IPS-18a (cell line): Measurements from ENCODE around the gene BCAS1.

ENCODE experiments used
- H3K27ac ChIP-seq: one replicate; pipeline ENCODE4 v1.5.1; 2013; ENCODE audit warnings: low read length
- H3K27me3 ChIP-seq: one replicate; pipeline ENCODE4 v1.6.1; 2013; ENCODE audit warnings: mild to moderate bottlenecking, low read length; ENCODE audit not compliant: control insufficient read depth, insufficient read depth
- H3K36me3 ChIP-seq: one replicate; pipeline ENCODE4 v1.6.1; 2013; ENCODE audit warnings: low read depth, low read length; ENCODE audit not compliant: control insufficient read depth
- H3K4me1 ChIP-seq: one replicate; pipeline ENCODE4 v1.6.1; 2013; ENCODE audit warnings: low read depth, low read length; ENCODE audit not compliant: control insufficient read depth
- H3K4me3 ChIP-seq: one replicate; pipeline ENCODE4 v1.5.1; 2013; ENCODE audit warnings: low read length
- H3K9ac ChIP-seq: one replicate; pipeline ENCODE4 v1.6.1; 2013; ENCODE audit warnings: mild to moderate bottlenecking, low read length, moderate library complexity
- H3K9me3 ChIP-seq: one replicate; pipeline ENCODE4 v1.6.1; 2013; ENCODE audit warnings: low read depth, low read length; ENCODE audit not compliant: control insufficient read depth

The BCAS1 gene

DNA sequence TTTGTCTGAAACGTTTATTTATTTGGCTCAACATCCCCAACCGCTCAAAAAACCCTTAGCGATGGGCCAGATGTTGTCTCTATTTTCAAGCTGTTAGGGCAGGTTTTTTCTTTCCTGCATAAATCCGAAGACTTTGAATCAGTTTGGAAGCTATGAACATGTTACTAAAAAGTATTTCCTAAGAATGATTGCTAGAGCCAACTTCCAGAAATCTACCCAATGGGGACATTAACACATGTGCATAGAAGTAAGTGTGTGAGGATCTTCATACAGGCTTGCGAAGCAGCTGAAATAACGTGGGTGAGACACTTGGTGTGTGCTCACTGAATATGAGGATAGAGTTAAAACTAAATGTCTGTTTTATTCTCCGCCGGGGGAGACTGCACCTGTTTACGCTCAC lies 106.8 kb downstream of the BCAS1 start:
- H3K27me3 ChIP-seq, result no peaks in the 10 kb centered on the region
- H3K9me3 ChIP-seq, result no peaks in the 10 kb centered on the region
- H3K4me3 ChIP-seq, result no peak overlapping the region
- H3K36me3 ChIP-seq, result no peaks in the 10 kb centered on the region
- no peaks in the 10 kb centered on the region for H3K4me1 ChIP-seq
- H3K27ac ChIP-seq, result no peak overlapping the region
- H3K9ac ChIP-seq, result no peak overlapping the region

DNA sequence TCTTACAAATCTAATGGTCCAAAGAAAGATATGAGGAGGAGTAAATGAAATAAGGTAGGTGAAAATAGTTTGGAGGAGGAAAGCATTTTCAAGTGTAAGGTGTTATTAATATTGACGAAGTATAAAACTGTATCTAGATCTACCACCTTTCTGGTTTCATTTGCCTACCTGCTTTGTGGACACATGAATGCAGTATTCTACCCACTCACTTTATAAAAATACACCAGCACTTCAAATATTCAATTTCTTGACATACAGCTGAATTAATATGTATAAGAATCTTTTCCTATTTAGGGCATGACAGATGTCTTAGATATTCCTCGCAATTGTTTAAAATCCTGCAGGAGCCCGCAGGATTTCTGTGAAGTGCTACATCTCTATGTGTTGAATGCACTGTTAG lies 108.0 kb downstream of the BCAS1 start:
- H3K9me3 ChIP-seq, result no peaks in the 10 kb centered on the region
- H3K4me1 ChIP-seq, result peaks cover 4% of the 10 kb centered on the region
- H3K27ac ChIP-seq, result no peak overlapping the region
- no peak overlapping the region for H3K4me3 ChIP-seq
- H3K27me3 ChIP-seq, result no peaks in the 10 kb centered on the region
- H3K36me3 ChIP-seq, result no peaks in the 10 kb centered on the region
- H3K9ac ChIP-seq, result no peak overlapping the region

- Histone ChIP-seq H3K36me3 (no peaks in the 10 kb centered on the region), H3K4me3 (no peak overlapping the region), H3K9me3 (no peaks in the 10 kb centered on the region), H3K4me1 (peaks cover 4% of the 10 kb centered on the region), H3K9ac (no peak overlapping the region), H3K27me3 (no peaks in the 10 kb centered on the region), H3K27ac (no peak overlapping the region)
Observed at GRCh38 chr20:53961527-53961926, 108.9 kb downstream of the BCAS1 start.

- Histone ChIP-seq H3K27me3 (no peaks in the 10 kb centered on the region), H3K27ac (no peak overlapping the region), H3K9ac (no peak overlapping the region), H3K4me3 (no peak overlapping the region), H3K4me1 (peaks cover 4% of the 10 kb centered on the region), H3K9me3 (no peaks in the 10 kb centered on the region), H3K36me3 (no peaks in the 10 kb centered on the region)
Observed at GRCh38 chr20:53960579-53961272, 109.7 kb downstream of the BCAS1 start.

- H3K36me3 ChIP-seq, result no peaks in the 10 kb centered on the region
- H3K9me3 ChIP-seq, result no peaks in the 10 kb centered on the region
- peaks cover 4% of the 10 kb centered on the region for H3K4me1 ChIP-seq
- no peaks in the 10 kb centered on the region for H3K27me3 ChIP-seq
- no peak overlapping the region for H3K27ac ChIP-seq
- no peak overlapping the region for H3K4me3 ChIP-seq
- no peak overlapping the region for H3K9ac ChIP-seq
Observed at GRCh38 chr20:53959911-53960578, 110.3 kb downstream of the BCAS1 start.

DNA sequence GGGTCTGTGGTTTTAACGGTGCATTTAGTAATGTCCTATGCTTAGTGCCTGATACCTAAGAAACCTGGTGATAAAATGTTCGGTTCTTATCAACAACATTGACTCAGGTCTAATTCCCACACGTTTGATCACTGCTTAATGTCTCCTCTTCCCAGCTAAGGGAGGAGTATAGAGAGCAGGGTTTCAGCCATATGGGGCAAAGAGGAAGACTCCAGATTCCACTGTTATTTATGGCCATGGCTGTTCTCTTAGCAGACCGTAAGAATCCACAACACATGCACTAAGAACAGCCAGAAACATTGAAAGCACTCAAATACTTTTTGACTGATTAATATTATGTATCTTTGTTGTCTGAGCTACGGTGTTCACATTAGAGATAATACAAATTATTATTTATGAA lies 112.1 kb downstream of the BCAS1 start:
- Histone ChIP-seq H3K36me3 (no peaks in the 10 kb centered on the region), H3K4me1 (peaks cover 4% of the 10 kb centered on the region), H3K27me3 (no peaks in the 10 kb centered on the region), H3K9ac (no peak overlapping the region), H3K9me3 (no peaks in the 10 kb centered on the region), H3K27ac (no peak overlapping the region), H3K4me3 (no peak overlapping the region)

GRCh38 chr20:53957451-53958172 lies 112.8 kb downstream of the BCAS1 start:
- peaks cover 4% of the 10 kb centered on the region for H3K4me1 ChIP-seq
- H3K27ac ChIP-seq, result no peak overlapping the region
- no peak overlapping the region for H3K9ac ChIP-seq
- H3K4me3 ChIP-seq, result no peak overlapping the region
- H3K27me3 ChIP-seq, result no peaks in the 10 kb centered on the region
- peaks cover 3% of the 10 kb centered on the region for H3K9me3 ChIP-seq
- no peaks in the 10 kb centered on the region for H3K36me3 ChIP-seq

DNA sequence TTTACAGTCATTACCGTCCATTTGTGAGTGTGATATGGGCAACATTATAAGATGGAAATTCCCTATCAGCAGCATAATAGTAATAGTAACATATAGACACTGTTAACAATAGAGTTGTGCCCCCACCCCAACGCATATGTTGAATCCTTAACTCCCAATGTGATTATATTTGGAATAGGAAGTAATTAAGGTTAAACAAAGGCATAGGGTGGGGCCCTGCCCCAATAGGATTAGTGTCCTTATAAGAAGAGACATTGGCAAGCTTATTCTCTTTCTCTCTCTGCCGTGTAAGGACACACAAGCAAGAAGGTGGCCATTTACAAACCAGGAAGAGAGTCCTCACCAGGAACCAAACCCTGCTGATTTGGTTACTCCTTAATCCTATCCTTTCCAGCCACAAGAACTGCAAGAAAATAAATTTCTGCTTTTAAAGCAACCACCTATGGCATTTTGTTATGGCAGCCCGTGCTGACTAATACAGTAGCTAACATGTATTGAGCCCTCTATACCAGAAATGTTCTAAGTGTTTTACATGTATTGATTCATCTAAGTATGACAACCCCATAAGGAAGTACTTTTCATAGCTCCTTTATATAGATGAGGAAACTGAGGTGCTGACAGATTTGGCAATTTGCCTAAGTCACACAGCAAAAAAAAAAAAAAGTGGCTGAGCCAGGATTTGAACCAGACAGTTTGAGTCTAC lies 114.2 kb downstream of the BCAS1 start:
- no peak overlapping the region for H3K9ac ChIP-seq
- no peak overlapping the region for H3K27ac ChIP-seq
- H3K36me3 ChIP-seq, result no peaks in the 10 kb centered on the region
- H3K4me3 ChIP-seq, result no peak overlapping the region
- peaks cover 3% of the 10 kb centered on the region for H3K9me3 ChIP-seq
- H3K4me1 ChIP-seq, result peaks cover 4% of the 10 kb centered on the region
- H3K27me3 ChIP-seq, result no peaks in the 10 kb centered on the region

DNA sequence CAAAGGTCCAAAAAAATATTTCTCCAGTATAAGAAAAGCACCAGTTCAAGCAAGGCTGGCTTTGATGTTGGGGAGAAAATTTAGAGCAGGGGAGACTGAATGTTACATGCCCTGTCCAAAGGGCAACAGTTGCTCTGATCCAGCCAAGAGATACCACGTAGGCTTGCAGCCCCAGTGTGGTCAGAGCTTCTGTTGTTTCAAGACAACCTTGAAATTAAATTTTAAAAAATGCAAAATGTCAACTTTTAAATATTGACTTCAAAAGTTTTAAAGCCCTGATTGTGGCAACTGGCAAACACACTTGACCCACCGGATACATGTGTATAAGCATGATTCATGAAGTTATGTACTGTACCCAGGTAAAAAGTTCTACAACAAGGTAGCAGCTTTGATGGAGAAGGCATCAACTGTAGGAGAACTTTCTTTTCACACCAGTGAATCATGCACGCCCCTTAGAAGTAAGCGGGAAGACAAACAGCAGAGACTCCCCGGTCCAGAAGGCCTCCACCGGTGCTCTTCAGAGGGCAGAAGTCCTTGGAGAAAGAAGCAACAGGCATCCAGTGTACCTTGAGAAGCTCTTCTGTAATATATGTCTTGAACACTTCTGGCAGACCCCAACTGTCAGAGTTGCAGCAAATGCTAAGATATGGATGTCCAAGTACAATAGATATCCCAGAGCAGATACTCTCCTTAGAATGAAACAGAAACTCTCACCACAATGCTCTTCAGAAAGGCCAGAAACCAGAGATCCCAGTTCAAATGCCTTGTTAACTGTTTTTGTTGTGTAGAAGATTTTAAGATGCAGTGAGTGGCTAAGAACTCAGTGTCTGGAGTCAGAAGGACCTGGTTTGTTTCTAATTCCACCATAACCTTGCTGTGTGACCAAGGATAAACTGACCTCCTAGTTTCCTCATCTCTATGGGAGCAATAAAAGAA lies 115.4 kb downstream of the BCAS1 start:
- Histone ChIP-seq H3K36me3 (no peaks in the 10 kb centered on the region), H3K27ac (no peak overlapping the region), H3K9me3 (peaks cover 3% of the 10 kb centered on the region), H3K4me3 (no peak overlapping the region), H3K9ac (no peak overlapping the region), H3K27me3 (no peaks in the 10 kb centered on the region), H3K4me1 (peaks cover 4% of the 10 kb centered on the region)

DNA sequence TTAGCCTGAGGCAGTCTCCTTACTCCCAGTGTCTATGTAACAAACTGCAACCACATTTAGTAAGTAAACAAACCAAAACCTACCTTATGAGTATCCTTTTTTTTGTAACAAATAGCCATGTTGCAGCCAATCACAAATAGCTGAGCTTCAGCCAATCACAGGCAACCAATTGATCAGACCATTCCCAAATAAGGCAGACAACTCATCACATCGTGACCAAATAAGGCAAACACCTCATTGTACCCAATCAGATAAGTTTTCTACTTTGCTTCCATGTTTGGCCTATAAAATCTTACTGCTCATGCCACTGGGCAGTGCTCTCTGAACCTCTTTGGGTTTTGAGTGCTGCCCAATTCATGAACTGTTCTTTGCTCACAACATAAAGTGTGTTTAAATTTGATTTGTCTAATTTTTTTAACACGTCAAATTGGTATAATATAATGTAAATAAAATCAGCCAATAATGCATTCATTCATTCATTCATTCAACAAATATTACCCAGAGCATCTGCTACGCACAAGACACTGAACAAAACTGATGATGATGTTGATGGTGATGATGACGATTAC lies 117.8 kb downstream of the BCAS1 start:
- Histone ChIP-seq H3K9ac (no peak overlapping the region), H3K27ac (no peak overlapping the region), H3K27me3 (no peaks in the 10 kb centered on the region)

More for the DNA sequence above, 117.8 kb downstream of the BCAS1 start:
- Histone ChIP-seq H3K4me3 (no peak overlapping the region), H3K36me3 (no peaks in the 10 kb centered on the region), H3K4me1 (no peaks in the 10 kb centered on the region), H3K9me3 (peaks cover 3% of the 10 kb centered on the region)
